OCI-LY3 (cell line): ENCODE results near the gene ZNF326.

Source experiments
- H2AFZ ChIP-seq: fragments of 200-600, 300-600 bp; shearing (Covaris generic); 2 replicates; pipeline ENCODE4 v1.6.0; 2014; ENCODE audit warnings: antibody characterized with exemption, low read depth, low read length
- H3K27ac ChIP-seq: fragments of 200-600, 300-600 bp; sonication (generic); 2 replicates; pipeline ENCODE4 v1.5.1; 2014; ENCODE audit warnings: mild to moderate bottlenecking, low read length, moderate library complexity, mixed read lengths
- H3K27me3 ChIP-seq: fragments of 200-600, 300-600 bp; sonication (generic); 2 replicates; pipeline ENCODE4 v1.6.1; 2014; ENCODE audit warnings: low read depth, low read length, mixed read lengths
- H3K36me3 ChIP-seq: fragments of 200-600, 300-600 bp; sonication (generic); replicated peaks from 2 replicates; pipeline ENCODE3; 2014; ENCODE audit warnings: low read depth, low read length, mixed read lengths
- H3K4me1 ChIP-seq: fragments of 300-600, 200-600 bp; sonication (generic); 2 replicates; pipeline ENCODE4 v1.6.1; 2014; ENCODE audit warnings: low read length, mixed read lengths
- H3K4me2 ChIP-seq: fragments of 200-600, 300-600 bp; sonication (generic); 2 replicates; pipeline ENCODE4 v1.6.1; 2014; ENCODE audit warnings: low read length, mixed read lengths
- H3K4me3 ChIP-seq: fragments of 300-600, 200-600 bp; sonication (generic); 2 replicates; pipeline ENCODE4 v1.5.1; 2014; ENCODE audit warnings: antibody characterized with exemption, mild to moderate bottlenecking, low read length, moderate library complexity
- H3K79me2 ChIP-seq: fragments of 300-600, 200-600 bp; shearing (Covaris generic); 2 replicates; pipeline ENCODE4 v1.6.1; 2014; ENCODE audit warnings: mild to moderate bottlenecking, low read length, mixed read lengths
- H3K9ac ChIP-seq: fragments of 300-600, 200-600 bp; shearing (Covaris generic); 2 replicates; pipeline ENCODE4 v1.6.0; 2014; ENCODE audit warnings: mild to moderate bottlenecking, low read length, moderate library complexity
- H3K9me3 ChIP-seq: fragments of 200-600, 300-600 bp; shearing (Covaris generic); 2 replicates; pipeline ENCODE4 v1.6.1; 2014; ENCODE audit warnings: low read length, mixed read lengths; ENCODE audit not compliant: insufficient read depth
- H4K20me1 ChIP-seq: fragments of 200-600, 300-600 bp; sonication (generic); 2 replicates; pipeline ENCODE4 v1.6.1; 2016; ENCODE audit warnings: low read length, mixed read lengths; ENCODE audit not compliant: insufficient read depth
- CTCF ChIP-seq: fragments of 200-600, 300-600 bp; sonication (generic); IDR thresholded peaks from 2 replicates; pipeline ENCODE4 v1.5.1; 2014; ENCODE audit warnings: antibody characterized with exemption, low read length, low read depth
- EZH2phosphoT487 ChIP-seq: fragments of 200-600 bp; shearing (Covaris generic); IDR thresholded peaks from 2 replicates; pipeline ENCODE4 v1.6.1; 2018; ENCODE audit warnings: antibody characterized with exemption, mixed run types, low read depth

The ZNF326 gene

GRCh38 chr1:89994805-89995597, at the start of gene ZNF326:
Gene ZNF326 (plus strand): TSS chr1:89995110. CDS start chr1:89995258, 148 bp downstream.
- H3K4me3 ChIP-seq = peak within 1 kb of the TSS; percentile 83
- no peaks in the 10 kb centered on the region for H3K9me3 ChIP-seq
- H3K9ac ChIP-seq = peak within 1 kb of the TSS; percentile 83
- peak within 1 kb of the TSS; percentile 61 for H3K27ac ChIP-seq
- H3K27me3 ChIP-seq = no peaks in the 10 kb centered on the region
- H3K36me3 ChIP-seq = peaks cover 6% of the 10 kb centered on the region
- peaks cover 49% of the 10 kb centered on the region for H3K79me2 ChIP-seq
- peaks cover 18% of the 10 kb centered on the region for H4K20me1 ChIP-seq
- H3K4me1 ChIP-seq = peaks cover 16% of the 10 kb centered on the region
- TF ChIP-seq CTCF = no peak
- TF ChIP-seq EZH2phosphoT487 = no peak
- H2AFZ ChIP-seq = peak within 1 kb of the TSS; percentile 96; the same call in 1 of the 2 replicates
- H3K4me2 ChIP-seq = peak within 1 kb of the TSS; percentile 88

- H3K27me3 ChIP-seq = no peaks in the 10 kb centered on the region
- peaks cover 58% of the 10 kb centered on the region for H3K4me1 ChIP-seq
- TF ChIP-seq CTCF (no peak), EZH2phosphoT487 (no peak)
- H3K36me3 ChIP-seq = no peaks in the 10 kb centered on the region
- H3K9me3 ChIP-seq = no peaks in the 10 kb centered on the region
- no peaks in the 10 kb centered on the region for H3K79me2 ChIP-seq
- H4K20me1 ChIP-seq = no peaks in the 10 kb centered on the region
- H2AFZ ChIP-seq = no peak overlapping the region
- peak overlapping the region; percentile 7; the same call in 1 of the 2 replicates for H3K4me3 ChIP-seq
- H3K9ac ChIP-seq = peak overlapping the region; percentile 21; the same call in 1 of the 2 replicates
- H3K4me2 ChIP-seq = peak overlapping the region; percentile 59
- peak overlapping the region; percentile 50 for H3K27ac ChIP-seq
These were observed 48.9 kb upstream of the ZNF326 start for GRCh38 chr1:89945852-89946476.

- Histone ChIP-seq H3K4me2 (peak overlapping the region; percentile 59), H3K9ac (peak overlapping the region; percentile 21; the same call in 1 of the 2 replicates), H3K27ac (peak overlapping the region; percentile 50), H3K9me3 (no peaks in the 10 kb centered on the region), H3K27me3 (no peaks in the 10 kb centered on the region), H4K20me1 (no peaks in the 10 kb centered on the region), H2AFZ (no peak overlapping the region), H3K4me1 (peaks cover 52% of the 10 kb centered on the region), H3K36me3 (no peaks in the 10 kb centered on the region), H3K79me2 (no peaks in the 10 kb centered on the region), H3K4me3 (peak overlapping the region; percentile 7; the same call in 1 of the 2 replicates)
- TF ChIP-seq EZH2phosphoT487 (no peak), CTCF (no peak)
These were observed 48.4 kb upstream of the ZNF326 start for GRCh38 chr1:89946532-89946931.

GRCh38 chr1:89948722-89949345, 46.1 kb upstream of the ZNF326 start:
- Histone ChIP-seq H3K27me3 (no peaks in the 10 kb centered on the region), H3K4me2 (no peak overlapping the region), H3K9me3 (no peaks in the 10 kb centered on the region), H3K4me1 (peaks cover 70% of the 10 kb centered on the region), H2AFZ (no peak overlapping the region), H3K27ac (no peak overlapping the region), H3K4me3 (no peak overlapping the region), H4K20me1 (no peaks in the 10 kb centered on the region), H3K9ac (no peak overlapping the region), H3K36me3 (no peaks in the 10 kb centered on the region), H3K79me2 (no peaks in the 10 kb centered on the region)
- TF ChIP-seq CTCF (no peak), EZH2phosphoT487 (no peak)
